Activated CD4-positive, alpha-beta T cell treated with anti-CD3 and anti-CD28 coated beads, Interleukin-2, Interleukin-6, amounts not matched to agents 100 ng/mL and 50 ng/mL, durations not matched to agents 16 hours and 8 hours (primary cell): ENCODE data around the gene POLR2F.

Source experiments
- DNase-seq: peaks from one replicate; pipeline ENCODE4 v3.0.0-alpha.2; 2020

Gene POLR2F

GRCh38 chr22:38009000-38009806, 55.7 kb downstream of the POLR2F start:
- no peak for DNase-seq

GRCh38 chr22:38012604-38013072, 59.1 kb downstream of the POLR2F start:
- DNase-seq: no peak

- no peak for DNase-seq
Measured at GRCh38 chr22:38014083-38014482, 60.6 kb downstream of the POLR2F start.

- no peak for DNase-seq
Measured at GRCh38 chr22:38016182-38017151, 63.0 kb downstream of the POLR2F start.

GRCh38 chr22:38017272-38017920, 63.9 kb downstream of the POLR2F start:
- no peak for DNase-seq

- DNase-seq: no peak
Measured at GRCh38 chr22:38017939-38018885, 64.7 kb downstream of the POLR2F start.
